Lower leg skin (tissue), 3 donors: Measurements from ENCODE around the gene AGRN.

ENCODE experiments used
- CTCF ChIP-seq, 3 donors: fragments of 450-650 bp; IDR thresholded peaks; one replicate each; pipeline ENCODE4 v1.5.1; 2016; ENCODE audit warnings: antibody characterized with exemption in 3 of 3, mild to moderate bottlenecking in 3 of 3, moderate library complexity in 2 of 3
- POLR2A ChIP-seq, 2 donors: fragments of 450-650 bp; IDR thresholded peaks; one replicate each; pipeline ENCODE4 v1.6.1; 2016 to 2017; ENCODE audit warnings: antibody characterized with exemption in 2 of 2, mild to moderate bottlenecking in 1 of 2, moderate library complexity in 1 of 2

GRCh38 chr1:1065265-1065939 lies 45.5 kb downstream of the AGRN start:
- TF ChIP-seq CTCF (IDR thresholded peaks at IDR 0.05) (no peak), POLR2A (IDR thresholded peaks at IDR 0.05) (no peak)
